Endothelial cell of umbilical vein (primary cell): ENCODE data around the gene SLC35E2B. TPM values are rescaled to one million over a fixed set of nuclear protein-coding genes. Genes with fewer than 3 reads are reported as not detected.
A peak's percentile ranks its signal among the peaks of the same experiment; 100 is the strongest.

ENCODE experiments used
- BruUV-seq: library from RNA; stranded (reverse); fragments of 400-500 nt; replicated peaks from 2 replicates; lab custom pipeline; 2021; lab: Mats Ljungman, UMichigan
- CTCF ChIA-PET: fragments of 300-600, 350-600 bp; sonication (Branson Sonifier 250); formaldehyde crosslinking; loops from one replicate; lab custom pipeline; 2021; ENCODE audit warnings: antibody characterized with exemption, inconsistent platforms; lab: Charles Lee
- POLR2A ChIA-PET: fragments of 300-600, 350-600 bp; sonication (Branson Sonifier 250); formaldehyde crosslinking; loops from one replicate; lab custom pipeline; 2021; ENCODE audit warnings: antibody characterized with exemption, inconsistent platforms; lab: Charles Lee
- DNase-seq: peaks from one replicate; pipeline ENCODE4 v3.0.0-alpha.2; 2011; ENCODE audit warnings: low read depth, low spot score
- FAIRE-seq: peaks from 2 replicates; lab custom pipeline; 2011; peaks lifted over from hg19 to GRCh38; lab: Jason Lieb, UNC
- H2AFZ ChIP-seq: 2 replicates; pipeline ENCODE4 v1.6.0; 2012; ENCODE audit warnings: low read depth, low read length, control low read depth, inconsistent platforms
- H3K27ac ChIP-seq: 2 replicates; pipeline ENCODE4 v1.5.1; 2011; ENCODE audit warnings: low read depth, mild to moderate bottlenecking, control low read depth, low read length, moderate library complexity; ENCODE audit not compliant: insufficient read depth
- H3K27me3 ChIP-seq, 2 experiments: 2 replicates each; pipeline versions ENCODE4 v1.6.0 to v1.6.1; 2011; ENCODE audit warnings: low read length in 2 of 2, mixed read lengths in 1 of 2; ENCODE audit not compliant: control insufficient read depth in 2 of 2, insufficient read depth in 2 of 2
- H3K36me3 ChIP-seq, 2 experiments: 2 replicates in 1 of 2; 3 replicates in 1 of 2; pipeline ENCODE4 v1.5.1; 2011; ENCODE audit warnings: low read length in 2 of 2, mild to moderate bottlenecking in 1 of 2, moderate library complexity in 1 of 2; ENCODE audit not compliant: control insufficient read depth in 2 of 2, insufficient read depth in 2 of 2; ENCODE audit errors: extremely low read depth in 1 of 2
- H3K4me1 ChIP-seq: 3 replicates; pipeline ENCODE4 v1.5.1; 2011; ENCODE audit warnings: mild to moderate bottlenecking, low read length; ENCODE audit not compliant: control insufficient read depth, insufficient read depth; ENCODE audit errors: extremely low read depth
- H3K4me2 ChIP-seq: 2 replicates; pipeline ENCODE4 v1.6.1; 2011; ENCODE audit warnings: low read length, control low read depth, mixed read lengths; ENCODE audit not compliant: insufficient read depth
- H3K4me3 ChIP-seq, 3 experiments: fragments of 200-600 bp in 1 of 3; sonication (generic), shearing (Covaris generic) in 1 of 3; replicated peaks in 1 of 3; 2 replicates each; pipeline ENCODE4 v1.5.1; 2011 to 2016; ENCODE audit warnings: control low read depth in 3 of 3, low read length in 3 of 3, mild to moderate bottlenecking in 2 of 3, inconsistent platforms in 1 of 3, low read depth in 1 of 3, moderate library complexity in 1 of 3; ENCODE audit not compliant: insufficient read depth in 1 of 3
- H3K79me2 ChIP-seq: 2 replicates; pipeline ENCODE4 v1.6.0; 2012; ENCODE audit warnings: low read length, inconsistent platforms; ENCODE audit not compliant: control insufficient read depth, insufficient read depth
- H3K9ac ChIP-seq: replicated peaks from 2 replicates; pipeline ENCODE3; 2011; ENCODE audit warnings: low read length, control low read depth; ENCODE audit not compliant: insufficient read depth; ENCODE audit errors: extremely low read depth
- H3K9me1 ChIP-seq: replicated peaks from 3 replicates; pipeline ENCODE4 v1.6.0; 2011; ENCODE audit warnings: mild to moderate bottlenecking, low read length; ENCODE audit not compliant: control insufficient read depth, insufficient read depth; ENCODE audit errors: extremely low read depth
- H3K9me3 ChIP-seq: replicated peaks from 2 replicates; pipeline ENCODE4 v1.5.1; 2012; ENCODE audit warnings: low read length, inconsistent platforms; ENCODE audit not compliant: control insufficient read depth, insufficient read depth
- H4K20me1 ChIP-seq: replicated peaks from 2 replicates; pipeline ENCODE3; 2011; ENCODE audit warnings: mild to moderate bottlenecking, low read length; ENCODE audit not compliant: control insufficient read depth, insufficient read depth; ENCODE audit errors: extremely low read depth
- CTCF ChIP-seq, 2 donors: IDR thresholded peaks; 1 replicate in 1 of 2; 2 replicates in 1 of 2; pipeline ENCODE4 v1.5.1; 2011; ENCODE audit warnings: low read length in 2 of 2, mild to moderate bottlenecking in 2 of 2, moderate library complexity in 2 of 2, control low read depth in 1 of 2, inconsistent platforms in 1 of 2, low read depth in 1 of 2; ENCODE audit not compliant: insufficient read depth in 1 of 2; ENCODE audit errors: extremely low read depth in 1 of 2
- EZH2 ChIP-seq: IDR thresholded peaks from 2 replicates; pipeline ENCODE4 v1.6.1; 2012; ENCODE audit warnings: borderline replicate concordance, low read depth, mild to moderate bottlenecking, moderate library complexity, low read length, inconsistent platforms; ENCODE audit not compliant: severe bottlenecking
- FOS ChIP-seq: IDR thresholded peaks from 2 replicates; pipeline ENCODE4 v1.6.1; 2011; ENCODE audit warnings: mild to moderate bottlenecking, low read length, moderate library complexity, borderline replicate concordance; ENCODE audit not compliant: insufficient read depth
- GATA2 ChIP-seq: IDR thresholded peaks from 2 replicates; pipeline ENCODE4 v1.7.0; 2011; ENCODE audit warnings: low read depth, mild to moderate bottlenecking, moderate library complexity, mixed read lengths, low read length; ENCODE audit not compliant: insufficient read length, insufficient read depth
- JUN ChIP-seq: IDR thresholded peaks from 2 replicates; pipeline ENCODE4 v1.6.1; 2011; ENCODE audit warnings: borderline replicate concordance, low read depth; ENCODE audit not compliant: insufficient read length, insufficient read depth
- MAX ChIP-seq: IDR thresholded peaks from 2 replicates; pipeline ENCODE4 v1.6.1; 2011; ENCODE audit not compliant: insufficient read depth, insufficient read length
- MYC ChIP-seq: IDR thresholded peaks from one replicate; pipeline ENCODE4 v1.6.1; 2011; ENCODE audit warnings: mild to moderate bottlenecking, low read depth, low read length
- POLR2A ChIP-seq: IDR thresholded peaks from 2 replicates; pipeline ENCODE4 v1.6.1; 2012; ENCODE audit warnings: low read depth, mild to moderate bottlenecking, control low read depth, low read length
- POLR2AphosphoS5 ChIP-seq: IDR thresholded peaks from 2 replicates; pipeline ENCODE4 v1.6.1; 2012; ENCODE audit warnings: low read depth, mild to moderate bottlenecking, control low read depth, low read length, moderate library complexity; ENCODE audit not compliant: insufficient read depth
- dilution Hi-C: fragments of 300-500 bp; cut with MboI; formaldehyde crosslinking; loops from one replicate; pipeline ENCODE4 v1.15.0; 2019; ENCODE audit warnings: low sequenced_read_pairs; ENCODE audit not compliant: extremely low pct_ligation_motif_present
- intact Hi-C: fragments of 100-400 bp; cut with micrococcal nuclease; formaldehyde crosslinking; loops from one replicate; pipeline ENCODE4 v1.10.0; 2022
- polyA plus RNA-seq, 4 experiments: library from polyadenylated mRNA; depleted of rRNA in 3 of 4; stranded (reverse) in 3 of 4; unstranded in 1 of 4; fragments of >200 nt; gene quantifications; 2 replicates each; pipeline versions ENCODE4 v1.2.1 to v1.2.3, GENCODE V29; 2011 to 2012; ENCODE audit warnings: missing spikeins in 1 of 4
- total RNA-seq: library from RNA; stranded (reverse); gene quantifications from 2 replicates; pipeline ENCODE4 v1.2.3, GENCODE V29; 2021

SLC35E2B gene
- total and polyA plus RNA-seq, 2 donors (not counting 3 experiments of a cell fraction or from before 2014, with no cell fraction given) = 28.0 to 51.2 TPM

- Histone ChIP-seq H3K9me3 (no peaks in the 10 kb centered on the region), H3K9me1 (no peaks in the 10 kb centered on the region), H3K4me1 (peaks cover 16% of the 10 kb centered on the region), H2AFZ (peak overlapping the region; percentile 90), H3K36me3 (peaks cover 0 to 2% of the 10 kb centered on the region in 2 experiments), H3K79me2 (peaks cover 3% of the 10 kb centered on the region), H3K4me2 (peak overlapping the region; percentile 75), H3K27ac (peak overlapping the region; percentile 99), H3K4me3 (peak overlapping the region; percentile 67 to 99 (median 68)), H3K27me3 (no peaks in the 10 kb centered on the region), H3K9ac (peak overlapping the region; percentile 100), H4K20me1 (no peaks in the 10 kb centered on the region)
- dilution Hi-C loops (no loop called here), intact Hi-C loops (loop anchor here (5.0 kb wide), 1 partner anchor 104 kb away; the partner anchor contains the start of gene ATAD3A)
- ChIA-PET CTCF (interaction anchor here (1.4 kb wide), 1 partner anchor 111 kb away, joined by 4 read pairs; no protein-coding TSS in a partner anchor), POLR2A (no interaction called here)
- no peak for FAIRE-seq
- TF ChIP-seq EZH2 (no peak), POLR2AphosphoS5 (no peak), CTCF (IDR thresholded peaks at IDR 0.05; ENCODE audit: extremely low read depth in 1 of 2, insufficient read depth in 1 of 2, low read depth in 1 of 2, low read length in 2 of 2) (no peak), JUN (no peak), POLR2A (no peak), GATA2 (no peak), MYC (no peak), FOS (no peak), MAX (no peak)
- DNase-seq = peak; percentile 18
- no TSS peak for BruUV-seq
Observed at GRCh38 chr1:1616045-1616790, 76.4 kb downstream of the SLC35E2B start.
